Caco-2 (cell line): ENCODE results near the gene PRMT2. TPM values are rescaled to one million over a fixed set of nuclear protein-coding genes. Genes with fewer than 3 reads are reported as not detected.

ENCODE experiments used
- BruUV-seq: library from RNA; stranded (reverse); fragments of 400-500 nt; replicated peaks from 2 replicates; lab custom pipeline; 2021; lab: Mats Ljungman, UMichigan
- CTCF ChIA-PET: fragments of 300-600 bp; sonication (Branson Sonifier 250); formaldehyde crosslinking; loops from one replicate; lab custom pipeline; 2022; ENCODE audit warnings: antibody characterized with exemption; lab: Charles Lee
- POLR2A ChIA-PET: fragments of 300-600 bp; sonication (Branson Sonifier 250); formaldehyde crosslinking; loops from one replicate; lab custom pipeline; 2022; ENCODE audit warnings: antibody characterized with exemption; lab: Charles Lee
- DNase-seq, 2 experiments: peaks; one replicate each; pipeline versions ENCODE4 v3.0.0 to v3.0.0-alpha.2; 2020 to 2022
- H3K27me3 ChIP-seq: replicated peaks from 2 replicates; pipeline ENCODE4 v1.6.0; 2011; ENCODE audit warnings: low read length; ENCODE audit not compliant: control insufficient read depth, insufficient read depth
- H3K36me3 ChIP-seq: 2 replicates; pipeline ENCODE4 v1.5.1; 2011; ENCODE audit warnings: low read length; ENCODE audit not compliant: control insufficient read depth, insufficient read depth
- H3K4me1 ChIP-seq: fragments of 250-450 bp; sonication (Bioruptor Pico); 2 replicates; pipeline ENCODE4 v1.5.1; 2020; ENCODE audit warnings: mild to moderate bottlenecking
- H3K4me3 ChIP-seq: 2 replicates; pipeline ENCODE4 v1.5.1; 2011; ENCODE audit warnings: low read depth, mild to moderate bottlenecking, control low read depth, low read length
- H3K9me3 ChIP-seq: fragments of 250-450 bp; sonication (Bioruptor Pico); 2 replicates; pipeline ENCODE4 v1.5.1; 2020; ENCODE audit warnings: mild to moderate bottlenecking, moderate library complexity
- H3K27ac Mint-ChIP-seq: one replicate; pipeline ENCODE4 v1.8.0; 2022; ENCODE audit warnings: mixed read lengths; ENCODE audit not compliant: unreplicated experiment
- H3K27me3 Mint-ChIP-seq: one replicate; pipeline ENCODE4 v1.8.0; 2022; ENCODE audit warnings: mixed read lengths; ENCODE audit not compliant: insufficient read depth, unreplicated experiment
- H3K36me3 Mint-ChIP-seq: one replicate; pipeline ENCODE4 v1.8.0; 2022; ENCODE audit warnings: mild to moderate bottlenecking, mixed read lengths; ENCODE audit not compliant: insufficient read depth, unreplicated experiment
- H3K4me1 Mint-ChIP-seq: one replicate; pipeline ENCODE4 v1.8.0; 2022; ENCODE audit warnings: low read depth, mixed read lengths; ENCODE audit not compliant: unreplicated experiment
- H3K4me3 Mint-ChIP-seq: one replicate; pipeline ENCODE4 v1.8.0; 2022; ENCODE audit warnings: mild to moderate bottlenecking, moderate library complexity, mixed read lengths; ENCODE audit not compliant: unreplicated experiment
- H3K9me3 Mint-ChIP-seq: one replicate; pipeline ENCODE4 v1.8.0; 2022; ENCODE audit warnings: mixed read lengths; ENCODE audit not compliant: unreplicated experiment
- CTCF ChIP-seq, 2 experiments: fragments of 200-600 bp in 1 of 2; IDR thresholded peaks; 1 replicate in 1 of 2; 2 replicates in 1 of 2; pipeline versions ENCODE4 v1.5.1 to v1.8.0; 2011 to 2022; ENCODE audit warnings: antibody characterized with exemption in 1 of 2, control low read depth in 1 of 2, inconsistent platforms in 1 of 2, low read depth in 1 of 2, low read length in 1 of 2, mild to moderate bottlenecking in 1 of 2, moderate library complexity in 1 of 2; ENCODE audit not compliant: insufficient read depth in 1 of 2, severe bottlenecking in 1 of 2, unreplicated experiment in 1 of 2
- intact Hi-C: fragments of 100-400 bp; cut with micrococcal nuclease; formaldehyde crosslinking; loops from one replicate; pipeline ENCODE4 v1.10.0; 2022; ENCODE audit not compliant: unreplicated experiment
- total RNA-seq: library from RNA; stranded (reverse); gene quantifications from 2 replicates; pipeline ENCODE4 v1.2.3, GENCODE V29; 2022

PRMT2 gene
- total RNA-seq, 1 experiment from 2014 or later, result 56.2 TPM

- no peaks in the 10 kb centered on the region; the same call in 1 of the 2 replicates for H3K36me3 ChIP-seq
- H3K27me3 Mint-ChIP-seq, result no peaks in the 10 kb centered on the region
- DNase-seq, result no peak
Observed at GRCh38 chr21:46655230-46655629, 19.8 kb downstream of the PRMT2 start.

GRCh38 chr21:46656820-46657219 lies 21.3 kb downstream of the PRMT2 start:
- Mint-ChIP-seq H3K27me3 (no peaks in the 10 kb centered on the region), H3K27ac (no peak overlapping the region), H3K9me3 (peaks cover 10% of the 10 kb centered on the region), H3K36me3 (peaks cover 59% of the 10 kb centered on the region), H3K4me3 (no peak overlapping the region), H3K4me1 (no peaks in the 10 kb centered on the region)
- no TSS peak for BruUV-seq
- no peak for TF ChIP-seq CTCF (IDR thresholded peaks at IDR 0.05; ENCODE audit: insufficient read depth in 1 of 2, low read depth in 1 of 2, low read length in 1 of 2, severe bottlenecking in 1 of 2, unreplicated experiment in 1 of 2)
- POLR2A ChIA-PET, result no interaction called here
- no peaks in the 10 kb centered on the region for H3K4me1 ChIP-seq
- CTCF ChIA-PET, result no interaction called here
- H3K4me3 ChIP-seq, result no peak overlapping the region
- DNase-seq, result no peak
- H3K27me3 ChIP-seq, result no peaks in the 10 kb centered on the region
- 0 out of 2 replicates have a peak, but pooled peaks cover 4% of the 10 kb centered on the region for H3K9me3 ChIP-seq
- H3K36me3 ChIP-seq, result no peaks in the 10 kb centered on the region
- intact Hi-C loops, result no loop called here

More at GRCh38 chr21:46655230-46655629, 19.8 kb downstream of the PRMT2 start:
- Histone ChIP-seq H3K27me3 (no peaks in the 10 kb centered on the region), H3K4me3 (no peak overlapping the region), H3K4me1 (no peaks in the 10 kb centered on the region), H3K9me3 (0 out of 2 replicates have a peak, but pooled peaks cover 4% of the 10 kb centered on the region)
- H3K4me3 Mint-ChIP-seq, result no peak overlapping the region
- no peak overlapping the region for H3K27ac Mint-ChIP-seq
- CTCF ChIA-PET, result no interaction called here
- BruUV-seq, result no TSS peak
- TF ChIP-seq CTCF (IDR thresholded peaks at IDR 0.05; ENCODE audit: insufficient read depth in 1 of 2, low read depth in 1 of 2, low read length in 1 of 2, severe bottlenecking in 1 of 2, unreplicated experiment in 1 of 2), result no peak
- intact Hi-C loops, result no loop called here
- POLR2A ChIA-PET, result no interaction called here
- H3K4me1 Mint-ChIP-seq, result no peaks in the 10 kb centered on the region
- peaks cover 10% of the 10 kb centered on the region for H3K9me3 Mint-ChIP-seq
- H3K36me3 Mint-ChIP-seq, result peaks cover 75% of the 10 kb centered on the region

GRCh38 chr21:46660505-46660904 lies 25.0 kb downstream of the PRMT2 start:
- H3K36me3 ChIP-seq, result no peaks in the 10 kb centered on the region
- DNase-seq, result no peak
- no peaks in the 10 kb centered on the region for H3K9me3 Mint-ChIP-seq
- CTCF ChIA-PET, result no interaction called here
- H3K4me1 Mint-ChIP-seq, result no peaks in the 10 kb centered on the region
- intact Hi-C loops, result no loop called here
- no peak overlapping the region for H3K4me3 Mint-ChIP-seq
- no peak for TF ChIP-seq CTCF (IDR thresholded peaks at IDR 0.05; ENCODE audit: insufficient read depth in 1 of 2, low read depth in 1 of 2, low read length in 1 of 2, severe bottlenecking in 1 of 2, unreplicated experiment in 1 of 2)
- BruUV-seq, result no TSS peak
- no peaks in the 10 kb centered on the region for H3K4me1 ChIP-seq
- H3K9me3 ChIP-seq, result no peaks in the 10 kb centered on the region
- POLR2A ChIA-PET, result no interaction called here
- peaks cover 22% of the 10 kb centered on the region for H3K36me3 Mint-ChIP-seq
- H3K4me3 ChIP-seq, result no peak overlapping the region
- H3K27me3 Mint-ChIP-seq, result no peaks in the 10 kb centered on the region
- H3K27me3 ChIP-seq, result no peaks in the 10 kb centered on the region
- H3K27ac Mint-ChIP-seq, result no peak overlapping the region
